SIG-M5 (cell line): ENCODE results near the gene ALOX5.

Experiments used
- DNase-seq: peaks from one replicate; lab custom pipeline; 2025; lab: John Stamatoyannopoulos, UW

Gene ALOX5

GRCh38 chr10:45424668-45425404, 50.8 kb downstream of the ALOX5 start:
- no peak for DNase-seq

GRCh38 chr10:45425621-45426563, 51.9 kb downstream of the ALOX5 start:
- no peak for DNase-seq

GRCh38 chr10:45427262-45427969, 53.4 kb downstream of the ALOX5 start:
- DNase-seq, result no peak

DNA sequence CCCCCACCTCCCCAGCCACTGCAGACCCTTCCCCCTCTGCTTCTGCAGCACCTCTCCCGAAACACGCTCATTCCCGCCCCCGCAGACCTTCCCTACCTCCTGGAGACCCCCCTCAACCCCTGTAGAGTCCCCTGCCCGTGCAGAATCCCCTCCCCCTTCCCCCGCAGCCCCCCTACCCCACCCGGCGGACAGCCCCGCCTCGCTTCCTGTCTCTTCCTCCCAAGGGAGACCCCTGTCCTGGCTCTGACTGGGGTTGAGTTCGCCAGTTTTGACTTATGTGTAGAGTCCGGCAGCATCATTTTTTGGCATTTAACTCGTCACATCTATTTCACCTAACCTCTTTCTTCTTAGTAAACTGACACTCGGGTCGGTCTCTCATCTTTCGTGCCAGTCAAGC, 54.0 kb downstream of the ALOX5 start:
- no peak for DNase-seq

GRCh38 chr10:45428611-45429510, 54.8 kb downstream of the ALOX5 start:
- no peak for DNase-seq

- DNase-seq, result no peak
Observed at GRCh38 chr10:45429790-45430189, 55.8 kb downstream of the ALOX5 start.

DNA sequence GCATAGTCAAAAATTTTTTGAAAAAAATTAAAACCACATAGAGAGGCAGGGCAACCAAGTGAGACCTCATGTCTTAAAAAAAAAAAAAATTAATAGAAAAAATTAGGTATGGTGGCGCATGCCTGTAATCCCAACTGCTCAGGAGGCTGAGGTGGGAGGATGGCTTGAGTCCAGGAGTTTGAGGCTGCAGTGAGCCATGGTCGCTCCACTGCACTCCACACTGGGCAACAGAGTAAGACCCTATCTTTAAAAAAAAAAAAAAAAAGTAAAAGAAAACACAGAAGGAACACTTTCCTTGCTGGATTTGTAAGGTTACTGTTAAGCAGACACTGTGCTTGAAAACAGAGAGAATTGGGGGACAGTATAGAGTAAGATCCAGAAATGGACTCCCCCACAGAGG, 58.1 kb downstream of the ALOX5 start:
- DNase-seq, result no peak

DNA sequence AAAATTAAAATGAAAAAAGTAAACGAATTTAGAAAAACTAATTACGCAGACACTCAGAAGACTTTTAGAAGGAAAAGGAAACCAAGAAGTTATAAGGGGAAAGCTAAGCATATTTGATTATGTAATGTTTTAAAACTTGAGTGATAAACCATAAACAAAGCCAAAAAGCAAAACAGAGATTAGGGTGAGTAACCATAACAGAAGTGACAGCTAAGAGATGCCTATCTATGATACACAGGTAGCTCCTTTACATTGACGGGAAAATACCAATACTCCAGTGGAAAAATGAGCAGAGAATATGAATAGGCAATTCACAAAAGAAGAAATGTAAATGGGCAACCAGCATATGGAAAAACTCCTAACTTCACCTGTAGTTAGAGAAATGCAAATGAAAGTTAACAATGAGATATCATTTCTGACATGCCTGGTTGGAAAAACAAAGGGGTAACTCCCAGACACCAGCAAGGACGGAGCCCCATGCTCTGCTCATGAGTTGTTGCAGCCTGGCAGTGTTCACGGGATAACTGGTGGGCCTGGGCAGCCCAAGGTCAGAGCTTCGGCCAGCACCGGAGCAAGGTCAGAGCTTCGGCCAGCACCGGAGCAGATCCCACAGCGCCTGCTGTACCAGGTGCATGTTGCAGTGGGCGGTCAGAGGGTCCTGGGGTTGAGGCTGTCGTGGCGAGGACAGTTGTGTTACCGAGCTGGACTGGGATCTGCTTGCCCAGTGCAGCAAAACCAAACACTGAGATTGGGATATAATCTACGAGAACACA, 58.9 kb downstream of the ALOX5 start:
- DNase-seq, result no peak

DNA sequence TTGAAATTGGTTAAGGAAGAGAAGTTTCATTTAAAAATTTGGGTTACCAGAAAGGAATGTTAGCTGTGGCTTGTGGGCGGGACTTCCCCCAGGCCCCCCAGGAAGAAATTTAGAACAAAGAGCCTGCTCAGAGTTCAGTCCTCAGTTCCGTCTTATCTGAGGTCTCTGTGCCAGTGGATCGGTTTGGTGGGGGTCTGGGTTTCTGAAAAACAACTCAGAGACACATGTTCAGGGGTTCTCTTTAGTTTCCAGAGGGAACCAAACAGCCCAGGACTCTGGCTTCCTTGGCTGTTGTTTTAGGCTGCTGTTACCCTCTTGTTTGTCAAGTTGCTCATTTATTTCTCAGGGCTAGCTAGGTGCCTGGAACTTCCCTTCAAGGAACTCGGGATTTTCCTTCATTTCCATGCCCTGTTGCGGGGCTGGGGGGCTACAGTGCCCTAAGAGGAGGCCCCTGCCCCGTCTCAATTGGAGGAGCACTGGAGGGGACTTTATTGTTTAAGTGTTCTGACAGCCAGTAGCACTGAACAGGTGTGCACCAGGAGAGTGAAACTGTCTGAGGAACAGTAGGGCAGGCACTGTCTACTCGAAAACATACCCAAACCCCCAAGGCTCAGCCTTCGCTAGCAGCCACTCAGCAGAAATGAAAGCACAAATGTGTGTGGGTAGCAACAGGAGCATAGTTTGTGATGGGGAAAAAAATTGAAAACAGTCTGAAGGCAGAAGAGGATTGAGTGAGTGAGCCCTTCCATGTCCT, 59.9 kb downstream of the ALOX5 start:
- no peak for DNase-seq

- no peak for DNase-seq
Observed at GRCh38 chr10:45437587-45438465, 63.8 kb downstream of the ALOX5 start.

DNA sequence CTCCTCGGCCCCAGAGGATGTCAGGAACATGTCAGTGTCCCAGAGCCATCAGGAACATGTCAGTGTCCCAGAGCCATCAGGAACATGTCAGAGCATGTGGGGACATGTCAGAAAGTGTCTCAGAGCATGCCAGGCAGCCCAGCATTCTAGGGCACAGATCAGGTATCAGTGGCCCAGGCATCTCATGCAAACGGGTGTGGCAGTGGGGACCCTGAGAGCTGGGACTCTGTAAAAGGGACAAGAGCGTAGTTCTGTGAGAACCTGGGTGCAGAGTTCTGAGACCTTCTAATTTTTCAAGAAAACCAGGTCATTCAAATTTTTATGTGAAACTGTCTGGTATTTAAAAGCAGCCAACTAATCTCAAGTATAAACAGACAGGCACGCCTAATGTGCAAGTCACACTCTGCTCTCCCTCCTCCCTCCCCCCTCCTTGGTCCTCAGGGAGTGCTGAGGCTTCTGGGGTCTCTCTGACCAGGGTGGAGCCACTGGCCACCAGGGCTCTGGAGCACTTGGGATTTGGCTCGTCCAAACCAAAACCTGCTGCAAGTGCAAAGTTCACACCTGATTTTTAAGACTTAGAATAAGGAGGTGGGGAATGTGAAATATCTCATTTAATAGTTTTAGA, 64.6 kb downstream of the ALOX5 start:
- DNase-seq, result no peak

DNA sequence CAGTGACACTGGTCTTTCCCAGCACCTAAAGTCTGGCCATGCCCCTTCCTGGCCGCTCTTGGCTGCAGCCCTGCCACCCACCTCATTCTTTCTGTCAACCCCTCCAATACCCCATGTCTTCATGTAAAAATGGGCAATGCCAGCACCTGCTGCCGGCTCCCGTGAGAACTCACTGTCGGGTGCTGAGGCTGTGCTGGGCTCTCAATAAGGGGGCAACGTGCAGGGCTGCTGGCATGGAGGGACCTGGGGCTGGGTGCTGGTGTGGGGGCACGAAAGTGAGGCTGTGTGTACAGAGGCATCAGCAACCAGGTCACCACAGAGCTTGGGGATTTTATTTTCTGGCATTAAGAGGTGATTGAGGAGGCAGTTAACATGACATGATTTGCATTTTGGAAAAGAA, 65.3 kb downstream of the ALOX5 start:
- DNase-seq, result no peak

DNA sequence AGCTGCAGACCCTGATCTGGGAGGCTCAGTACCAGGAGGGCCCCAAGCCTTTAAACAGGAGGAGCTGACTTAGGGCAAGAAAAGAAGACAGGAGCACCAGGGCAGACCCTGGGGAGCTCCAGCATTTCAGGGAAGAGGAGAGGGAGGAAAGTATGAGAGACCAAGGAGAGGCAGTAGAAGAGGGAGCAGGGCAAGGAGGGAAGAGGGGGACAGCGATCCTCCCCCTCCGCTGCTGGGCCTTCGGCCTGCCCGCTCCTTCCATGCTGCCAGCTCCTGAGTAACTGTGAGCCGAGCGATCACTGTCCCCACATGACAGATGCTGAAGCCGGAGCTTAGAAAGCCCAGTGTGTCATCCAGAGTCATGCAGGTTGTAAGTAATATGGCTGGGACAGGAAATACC, 65.9 kb downstream of the ALOX5 start:
- DNase-seq, result no peak

- no peak for DNase-seq
Observed at GRCh38 chr10:45440511-45441062, 66.6 kb downstream of the ALOX5 start.

- no peak for DNase-seq
Observed at GRCh38 chr10:45441239-45442190, 67.5 kb downstream of the ALOX5 start.

DNA sequence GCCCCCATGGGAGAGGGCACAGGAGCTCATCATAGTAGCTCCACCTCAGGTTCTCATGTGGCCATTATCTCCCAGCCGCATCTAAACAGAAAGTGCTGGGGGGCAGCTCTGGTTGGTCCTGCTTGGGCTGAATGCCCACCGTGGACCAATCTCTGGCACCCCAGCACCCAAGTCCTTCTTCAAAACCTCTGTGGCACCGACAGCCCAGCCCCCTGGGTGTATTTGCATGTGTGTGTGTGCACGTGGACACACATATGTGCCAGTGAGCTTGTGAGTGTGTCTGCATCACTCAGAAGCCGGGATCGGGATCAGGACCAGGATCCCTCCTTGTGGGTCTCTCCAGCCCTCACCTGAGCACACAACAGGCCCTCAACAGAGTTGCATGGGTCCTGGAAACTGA, 68.2 kb downstream of the ALOX5 start:
- no peak for DNase-seq

- DNase-seq, result no peak
Observed at GRCh38 chr10:45442662-45443061, 68.6 kb downstream of the ALOX5 start.
